Thyroid gland (tissue), 4 donors: Measurements from ENCODE around the gene CGB8.

Experiments
- POLR2A ChIP-seq, 2 donors: fragments of 450-650 bp; IDR thresholded peaks; one replicate each; pipeline ENCODE4 v1.6.1; 2017; ENCODE audit warnings: antibody characterized with exemption in 2 of 2, mild to moderate bottlenecking in 2 of 2, moderate library complexity in 1 of 2
- TF ChIP-seq, protein P1 (sequence below), 6 experiments: fragments of 200-600 bp in 3 of 6; fragments of 450-650 bp in 3 of 6; sonication (generic) in 3 of 6; IDR thresholded peaks; one replicate each; pipeline ENCODE4 v1.5.1; 2016 to 2019; ENCODE audit warnings: antibody characterized with exemption in 6 of 6, mild to moderate bottlenecking in 2 of 6, inconsistent platforms in 1 of 6, moderate library complexity in 1 of 6

DNA sequence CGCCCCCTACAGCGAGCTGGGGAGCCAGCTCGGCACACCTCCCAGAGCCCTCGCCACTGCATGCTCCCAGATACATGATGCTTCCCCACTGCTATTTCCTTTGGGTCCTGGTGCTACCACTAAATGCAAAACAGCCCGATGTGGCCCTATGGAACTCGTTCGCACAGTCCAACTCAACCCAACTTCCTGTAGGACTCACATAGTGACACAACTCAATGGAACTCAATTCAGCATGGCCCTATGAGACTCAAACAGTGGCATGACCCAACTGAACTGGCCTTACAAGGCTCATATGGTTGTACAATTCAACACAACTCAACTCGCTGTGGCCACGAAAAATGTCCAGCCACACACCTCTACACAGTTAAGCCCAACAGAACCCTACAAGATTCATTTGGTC, 20.1 kb upstream of the CGB8 start:
- TF ChIP-seq, protein P1, sequence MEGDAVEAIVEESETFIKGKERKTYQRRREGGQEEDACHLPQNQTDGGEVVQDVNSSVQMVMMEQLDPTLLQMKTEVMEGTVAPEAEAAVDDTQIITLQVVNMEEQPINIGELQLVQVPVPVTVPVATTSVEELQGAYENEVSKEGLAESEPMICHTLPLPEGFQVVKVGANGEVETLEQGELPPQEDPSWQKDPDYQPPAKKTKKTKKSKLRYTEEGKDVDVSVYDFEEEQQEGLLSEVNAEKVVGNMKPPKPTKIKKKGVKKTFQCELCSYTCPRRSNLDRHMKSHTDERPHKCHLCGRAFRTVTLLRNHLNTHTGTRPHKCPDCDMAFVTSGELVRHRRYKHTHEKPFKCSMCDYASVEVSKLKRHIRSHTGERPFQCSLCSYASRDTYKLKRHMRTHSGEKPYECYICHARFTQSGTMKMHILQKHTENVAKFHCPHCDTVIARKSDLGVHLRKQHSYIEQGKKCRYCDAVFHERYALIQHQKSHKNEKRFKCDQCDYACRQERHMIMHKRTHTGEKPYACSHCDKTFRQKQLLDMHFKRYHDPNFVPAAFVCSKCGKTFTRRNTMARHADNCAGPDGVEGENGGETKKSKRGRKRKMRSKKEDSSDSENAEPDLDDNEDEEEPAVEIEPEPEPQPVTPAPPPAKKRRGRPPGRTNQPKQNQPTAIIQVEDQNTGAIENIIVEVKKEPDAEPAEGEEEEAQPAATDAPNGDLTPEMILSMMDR (IDR thresholded peaks at IDR 0.05): no peak
- TF ChIP-seq POLR2A (IDR thresholded peaks at IDR 0.05): no peak
